ENCODE measurements around the gene RAB30.

The RAB30 gene

DNA sequence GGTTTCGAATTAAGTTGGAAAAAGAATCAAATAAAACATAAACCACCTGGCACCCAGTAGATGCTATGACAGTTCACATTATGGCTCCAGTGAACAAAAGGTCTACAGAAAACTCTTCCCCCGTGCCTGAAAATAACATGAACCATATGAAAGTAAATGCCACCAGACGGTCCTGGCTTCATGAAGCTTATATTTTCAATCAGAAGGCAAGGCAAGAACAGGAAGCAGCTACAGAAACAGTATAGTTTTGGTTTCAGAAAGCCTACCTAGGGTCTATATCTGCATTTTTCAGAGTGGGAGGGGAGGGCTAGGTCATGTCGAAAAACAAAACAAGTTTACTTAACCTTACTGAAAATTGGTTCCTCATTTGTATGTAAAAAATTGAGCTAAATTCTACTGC is 9.8 kb downstream of the RAB30 start:
- Histone ChIP-seq H3K36me3 (ENCODE audit: control insufficient read depth, insufficient read depth, low read length) (no peaks in the 10 kb centered on the region), H3K27me3 (replicated peaks; ENCODE audit: control insufficient read depth, insufficient read depth, low read length) (no peaks in the 10 kb centered on the region), H3K4me3 (replicated peaks; ENCODE audit: low read depth, low read length) (no peak overlapping the region)
- TF ChIP-seq, protein P1, sequence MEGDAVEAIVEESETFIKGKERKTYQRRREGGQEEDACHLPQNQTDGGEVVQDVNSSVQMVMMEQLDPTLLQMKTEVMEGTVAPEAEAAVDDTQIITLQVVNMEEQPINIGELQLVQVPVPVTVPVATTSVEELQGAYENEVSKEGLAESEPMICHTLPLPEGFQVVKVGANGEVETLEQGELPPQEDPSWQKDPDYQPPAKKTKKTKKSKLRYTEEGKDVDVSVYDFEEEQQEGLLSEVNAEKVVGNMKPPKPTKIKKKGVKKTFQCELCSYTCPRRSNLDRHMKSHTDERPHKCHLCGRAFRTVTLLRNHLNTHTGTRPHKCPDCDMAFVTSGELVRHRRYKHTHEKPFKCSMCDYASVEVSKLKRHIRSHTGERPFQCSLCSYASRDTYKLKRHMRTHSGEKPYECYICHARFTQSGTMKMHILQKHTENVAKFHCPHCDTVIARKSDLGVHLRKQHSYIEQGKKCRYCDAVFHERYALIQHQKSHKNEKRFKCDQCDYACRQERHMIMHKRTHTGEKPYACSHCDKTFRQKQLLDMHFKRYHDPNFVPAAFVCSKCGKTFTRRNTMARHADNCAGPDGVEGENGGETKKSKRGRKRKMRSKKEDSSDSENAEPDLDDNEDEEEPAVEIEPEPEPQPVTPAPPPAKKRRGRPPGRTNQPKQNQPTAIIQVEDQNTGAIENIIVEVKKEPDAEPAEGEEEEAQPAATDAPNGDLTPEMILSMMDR (IDR thresholded peaks at IDR 0.05; ENCODE audit: insufficient read depth, low read length, poor library complexity, severe bottlenecking) = no peak
- peak; percentile 80 for DNase-seq (ENCODE audit: extremely low read depth, insufficient read length)

DNA sequence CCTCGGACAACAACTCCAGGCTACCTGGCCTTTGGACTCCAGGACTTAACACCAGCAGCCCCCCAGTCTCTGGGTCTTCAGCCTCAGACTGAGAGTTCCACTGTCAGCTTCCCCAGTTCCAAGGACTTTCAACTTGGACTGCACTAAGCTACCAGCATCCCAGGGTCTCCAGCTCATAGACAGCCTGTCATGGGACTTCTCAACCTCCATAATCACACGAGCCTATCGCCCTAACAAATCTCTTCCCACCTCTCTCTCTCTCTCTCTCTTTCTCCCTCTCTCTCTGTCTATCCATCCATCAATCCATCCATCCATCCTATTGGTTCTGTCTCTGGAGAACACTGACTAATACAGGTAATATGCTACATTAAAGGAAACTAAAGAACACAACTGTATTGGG is 10.7 kb downstream of the RAB30 start:
- TF ChIP-seq, protein P1 (IDR thresholded peaks at IDR 0.05; ENCODE audit: insufficient read depth, low read length, poor library complexity, severe bottlenecking) = no peak
- no peaks in the 10 kb centered on the region for H3K36me3 ChIP-seq (ENCODE audit: control insufficient read depth, insufficient read depth, low read length)
- H3K4me3 ChIP-seq (replicated peaks; ENCODE audit: low read depth, low read length) = no peak overlapping the region
- H3K27me3 ChIP-seq (replicated peaks; ENCODE audit: control insufficient read depth, insufficient read depth, low read length) = no peaks in the 10 kb centered on the region
- DNase-seq (ENCODE audit: extremely low read depth, insufficient read length) = no peak

DNA sequence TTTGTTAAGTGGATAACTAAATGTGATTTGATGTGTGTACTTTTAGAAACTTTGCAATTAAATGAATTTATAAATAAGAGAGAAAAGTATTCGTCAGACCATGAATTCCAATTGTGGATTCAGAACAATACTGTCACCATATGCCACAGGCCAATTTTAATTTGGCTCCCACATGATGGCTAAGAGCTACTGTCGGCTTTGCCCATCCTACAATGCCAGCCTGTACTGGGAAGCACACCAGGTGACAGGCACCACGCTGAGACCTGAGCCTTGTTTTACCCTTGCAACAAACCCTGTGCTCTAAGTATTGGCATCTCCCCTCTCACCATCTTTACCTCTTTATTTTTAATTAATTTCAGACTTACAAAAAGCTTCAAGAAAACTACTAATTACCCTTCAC is 14.0 kb downstream of the RAB30 start:
- H3K36me3 ChIP-seq (ENCODE audit: control insufficient read depth, insufficient read depth, low read length) = no peaks in the 10 kb centered on the region
- DNase-seq (ENCODE audit: extremely low read depth, insufficient read length) = no peak
- TF ChIP-seq, protein P1 (IDR thresholded peaks at IDR 0.05; ENCODE audit: insufficient read depth, low read length, poor library complexity, severe bottlenecking) = no peak

DNA sequence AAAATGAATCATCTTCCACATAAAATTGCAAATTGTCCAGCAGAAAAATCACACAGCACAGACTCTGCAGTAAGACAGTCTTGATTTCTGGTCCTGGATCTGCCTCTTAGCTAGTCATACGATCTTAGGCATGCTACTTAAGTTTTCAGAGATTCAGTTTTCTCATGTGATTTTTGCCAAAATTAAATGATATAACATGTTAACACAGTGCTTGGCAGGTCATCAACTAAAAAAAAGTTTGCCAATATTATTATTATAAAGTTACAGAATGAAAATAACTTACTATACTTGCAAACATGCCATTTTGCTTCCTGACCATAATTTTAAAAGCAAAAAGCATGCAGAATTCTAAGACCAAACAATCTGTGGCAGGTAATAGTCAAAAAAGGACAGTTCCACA is 15.1 kb downstream of the RAB30 start:
- Histone ChIP-seq H3K4me3 (replicated peaks; ENCODE audit: low read depth, low read length) (no peak overlapping the region), H3K27me3 (replicated peaks; ENCODE audit: control insufficient read depth, insufficient read depth, low read length) (no peaks in the 10 kb centered on the region), H3K36me3 (ENCODE audit: control insufficient read depth, insufficient read depth, low read length) (0 out of 2 replicates have a peak, but pooled peaks cover 2% of the 10 kb centered on the region)
- no peak for DNase-seq (ENCODE audit: extremely low read depth, insufficient read length)
- TF ChIP-seq, protein P1 (IDR thresholded peaks at IDR 0.05; ENCODE audit: insufficient read depth, low read length, poor library complexity, severe bottlenecking) = no peak

More for the DNA sequence above, 14.0 kb downstream of the RAB30 start:
- H3K27me3 ChIP-seq (replicated peaks; ENCODE audit: control insufficient read depth, insufficient read depth, low read length) = no peaks in the 10 kb centered on the region
- H3K4me3 ChIP-seq (replicated peaks; ENCODE audit: low read depth, low read length) = no peak overlapping the region

DNA sequence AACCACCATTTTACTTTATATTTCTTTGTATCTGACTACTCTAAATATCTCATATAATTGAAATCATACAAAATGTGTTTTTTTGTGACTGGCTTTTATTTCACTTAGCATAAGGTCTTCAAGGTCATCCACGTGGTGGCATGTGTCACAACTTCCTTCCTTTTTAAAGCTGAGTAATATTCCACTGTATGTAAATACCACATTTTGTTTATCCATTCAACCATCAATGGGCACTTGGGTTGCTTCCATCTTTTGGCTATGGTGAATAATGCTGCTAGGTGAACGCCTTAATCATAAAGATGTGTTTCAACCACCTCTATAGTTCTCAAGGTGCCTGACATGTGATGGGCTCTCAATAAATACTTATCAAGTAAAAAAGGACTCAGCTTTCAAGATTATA is 15.5 kb downstream of the RAB30 start:
- TF ChIP-seq, protein P1 (IDR thresholded peaks at IDR 0.05; ENCODE audit: insufficient read depth, low read length, poor library complexity, severe bottlenecking) = no peak

DNA sequence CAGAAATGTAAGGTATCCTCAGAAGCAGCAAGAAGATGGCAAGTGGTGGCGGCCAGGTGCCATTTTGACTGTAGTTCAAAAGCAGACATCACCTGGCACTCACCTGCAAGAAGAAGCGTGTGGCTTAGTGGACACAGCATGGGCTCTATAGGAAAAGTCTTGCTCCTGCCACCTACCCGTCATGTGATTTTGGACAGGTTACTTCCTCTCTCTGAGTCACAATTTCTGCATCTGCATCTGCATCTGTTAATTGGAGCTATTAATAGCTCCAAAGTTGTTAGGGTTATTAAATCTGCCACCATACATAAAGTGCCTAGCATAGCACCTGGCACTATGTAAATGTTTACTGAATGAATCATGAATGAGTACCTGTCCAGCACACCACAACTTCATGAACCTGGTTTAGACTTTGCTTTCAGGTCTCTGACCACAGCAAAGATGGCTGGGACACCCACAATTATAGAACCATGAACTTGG is 16.8 kb downstream of the RAB30 start:
- Histone ChIP-seq H3K4me3 (replicated peaks; ENCODE audit: low read depth, low read length) (no peak overlapping the region), H3K27me3 (replicated peaks; ENCODE audit: control insufficient read depth, insufficient read depth, low read length) (no peaks in the 10 kb centered on the region), H3K36me3 (ENCODE audit: control insufficient read depth, insufficient read depth, low read length) (0 out of 2 replicates have a peak, but pooled peaks cover 2% of the 10 kb centered on the region)
- no peak for DNase-seq (ENCODE audit: extremely low read depth, insufficient read length)
- TF ChIP-seq, protein P1 (IDR thresholded peaks at IDR 0.05; ENCODE audit: insufficient read depth, low read length, poor library complexity, severe bottlenecking) = no peak

More for the DNA sequence above, 15.5 kb downstream of the RAB30 start:
- no peaks in the 10 kb centered on the region for H3K27me3 ChIP-seq (replicated peaks; ENCODE audit: control insufficient read depth, insufficient read depth, low read length)
- no peak for DNase-seq (ENCODE audit: extremely low read depth, insufficient read length)
- H3K36me3 ChIP-seq (ENCODE audit: control insufficient read depth, insufficient read depth, low read length) = 0 out of 2 replicates have a peak, but pooled peaks cover 2% of the 10 kb centered on the region
- H3K4me3 ChIP-seq (replicated peaks; ENCODE audit: low read depth, low read length) = no peak overlapping the region

Data from GM06990 (cell line).